GM23338 (cell line): ENCODE results near the gene PTK6. TPM values are rescaled to one million over a fixed set of nuclear protein-coding genes. Genes with fewer than 3 reads are reported as not detected.

ENCODE experiments used
- ATAC-seq: fragments of 200-7000 bp; cut with Tn5 transposase; 3 replicates; pipeline ENCODE4 v1.9.1; 2020
- DNase-seq: peaks from one replicate; pipeline ENCODE4 v3.0.0-alpha.2; 2015; ENCODE audit warnings: low spot score
- H2AFZ ChIP-seq: fragments of 200-600 bp; sonication (generic); 2 replicates; pipeline ENCODE4 v1.8.0; 2016; ENCODE audit warnings: antibody characterized with exemption, mild to moderate bottlenecking, moderate library complexity
- H3F3A ChIP-seq: fragments of 200-600 bp; sonication (generic); replicated peaks from 2 replicates; pipeline ENCODE4 v1.8.0; 2017; ENCODE audit warnings: antibody characterized with exemption, mixed run types, low read depth
- H3K27ac ChIP-seq: fragments of 200-600 bp; sonication (generic); 2 replicates; pipeline ENCODE4 v1.6.1; 2016; ENCODE audit warnings: low read depth
- H3K27me3 ChIP-seq: fragments of 200-600 bp; sonication (generic); 2 replicates; pipeline ENCODE4 v1.8.0; 2016; ENCODE audit warnings: mild to moderate bottlenecking, mixed run types, moderate library complexity; ENCODE audit not compliant: insufficient read depth
- H3K36me3 ChIP-seq: fragments of 200-600 bp; sonication (generic); 2 replicates; pipeline ENCODE4 v1.8.0; 2016; ENCODE audit warnings: mild to moderate bottlenecking; ENCODE audit not compliant: insufficient read depth
- H3K4me1 ChIP-seq: fragments of 200-600 bp; sonication (generic); 2 replicates; pipeline ENCODE4 v1.8.0; 2016; ENCODE audit warnings: mild to moderate bottlenecking, moderate library complexity; ENCODE audit not compliant: insufficient read depth
- H3K4me2 ChIP-seq: fragments of 200-600 bp; sonication (generic); 2 replicates; pipeline ENCODE4 v1.7.1; 2017; ENCODE audit warnings: mixed run types
- H3K4me3 ChIP-seq: fragments of 200-600 bp; sonication (generic); 2 replicates; pipeline ENCODE4 v1.6.1; 2016; ENCODE audit warnings: mixed run types
- H3K79me2 ChIP-seq: fragments of 200-600 bp; sonication (generic); replicated peaks from 2 replicates; pipeline ENCODE4 v1.8.0; 2017; ENCODE audit warnings: mild to moderate bottlenecking; ENCODE audit not compliant: insufficient read depth
- H3K9me2 ChIP-seq: fragments of 200-600 bp; sonication (generic); 2 replicates; pipeline ENCODE4 v1.8.0; 2017; ENCODE audit not compliant: insufficient read depth
- H4K20me1 ChIP-seq: fragments of 200-600 bp; sonication (generic); replicated peaks from 2 replicates; pipeline ENCODE4 v1.8.0; 2017; ENCODE audit warnings: mild to moderate bottlenecking; ENCODE audit not compliant: insufficient read depth
- H3K27ac Mint-ChIP-seq: 2 replicates; pipeline ENCODE4 v1.8.0; 2020; ENCODE audit warnings: inconsistent platforms, mild to moderate bottlenecking, moderate library complexity, mixed read lengths
- H3K27me3 Mint-ChIP-seq: 3 replicates; pipeline ENCODE4 v1.8.0; 2022; ENCODE audit warnings: low read depth, mild to moderate bottlenecking, moderate library complexity, mixed read lengths, inconsistent platforms; ENCODE audit not compliant: insufficient read depth, poor library complexity
- H3K36me3 Mint-ChIP-seq: 3 replicates; pipeline ENCODE4 v1.8.0; 2021; ENCODE audit warnings: low read depth, mild to moderate bottlenecking, inconsistent platforms, moderate library complexity, mixed read lengths
- H3K4me1 Mint-ChIP-seq: 3 replicates; pipeline ENCODE4 v1.8.0; 2020; ENCODE audit warnings: mild to moderate bottlenecking, inconsistent platforms, mixed read lengths
- H3K4me3 Mint-ChIP-seq: 3 replicates; pipeline ENCODE4 v1.8.0; 2021; ENCODE audit warnings: moderate library complexity, mild to moderate bottlenecking, inconsistent platforms, mixed read lengths
- H3K9me3 Mint-ChIP-seq: 3 replicates; pipeline ENCODE4 v1.8.0; 2020; ENCODE audit warnings: moderate library complexity, mild to moderate bottlenecking, inconsistent platforms, mixed read lengths
- CREB1 ChIP-seq: fragments of 250-450 bp; sonication (Bioruptor Pico); IDR thresholded peaks from 2 replicates; pipeline ENCODE4 v1.5.0; 2020; ENCODE audit warnings: low read depth, mild to moderate bottlenecking, moderate library complexity
- EZH2 ChIP-seq: fragments of 200-600 bp; sonication (generic); IDR thresholded peaks from one replicate; pipeline ENCODE4 v1.8.0; 2017; ENCODE audit warnings: antibody characterized with exemption, mild to moderate bottlenecking, low read depth; ENCODE audit not compliant: unreplicated experiment
- JUNB ChIP-seq: IDR thresholded peaks from one replicate; pipeline ENCODE4 v1.6.1; 2016; ENCODE audit warnings: antibody characterized with exemption; ENCODE audit not compliant: unreplicated experiment
- NANOG ChIP-seq: IDR thresholded peaks from 2 replicates; pipeline ENCODE4 v1.6.1; 2016; ENCODE audit warnings: antibody characterized with exemption, borderline replicate concordance
- POLR2AphosphoS5 ChIP-seq: IDR thresholded peaks from 2 replicates; pipeline ENCODE4 v1.6.1; 2016; ENCODE audit warnings: antibody characterized with exemption, low read depth
- ZNF114 ChIP-seq: fragments of 250-450 bp; sonication (Bioruptor Pico); IDR thresholded peaks from 2 replicates; pipeline ENCODE4 v1.5.0; 2020; ENCODE audit warnings: mild to moderate bottlenecking, moderate library complexity
- ZNF331 ChIP-seq: fragments of 250-450 bp; sonication (Bioruptor Pico); IDR thresholded peaks from 2 replicates; pipeline ENCODE4 v1.5.0; 2020; ENCODE audit warnings: low read depth, mild to moderate bottlenecking, moderate library complexity
- polyA plus RNA-seq: library from polyadenylated mRNA; unstranded; fragments of >200 nt; fragmentation: Nextera tagmentation; extraction: Ambion mirVana; gene quantifications from 2 replicates; pipeline ENCODE4 v1.2.1, GENCODE V29; 2016
- total RNA-seq: library from RNA; depleted of rRNA; stranded (reverse); fragments of >200 nt; shearing (Covaris generic); gene quantifications from 2 replicates; pipeline ENCODE4 v1.2.3, GENCODE V29; 2014
- TF ChIP-seq, protein P1 (sequence below): IDR thresholded peaks from 2 replicates; pipeline ENCODE4 v1.6.1; 2016; ENCODE audit warnings: antibody characterized with exemption
- TF ChIP-seq, protein P2 (sequence below), 2 experiments: fragments of 200-600 bp in 1 of 2; sonication (generic) in 1 of 2; conservative IDR thresholded peaks; 2 replicates each; pipeline versions ENCODE4 v1.5.1 to v1.6.1; 2016 to 2017; ENCODE audit warnings: antibody characterized with exemption in 2 of 2, low read depth in 2 of 2, mild to moderate bottlenecking in 2 of 2, moderate library complexity in 1 of 2
- TF ChIP-seq, protein P3 (sequence below): fragments of 250-450 bp; sonication (Bioruptor Pico); IDR thresholded peaks from 2 replicates; pipeline ENCODE4 v1.5.0; 2020; ENCODE audit warnings: mild to moderate bottlenecking, moderate library complexity

PTK6 gene
- total and polyA plus RNA-seq, 2 experiments from 2014 or later, result 0.28 TPM; not detected in 1

DNA sequence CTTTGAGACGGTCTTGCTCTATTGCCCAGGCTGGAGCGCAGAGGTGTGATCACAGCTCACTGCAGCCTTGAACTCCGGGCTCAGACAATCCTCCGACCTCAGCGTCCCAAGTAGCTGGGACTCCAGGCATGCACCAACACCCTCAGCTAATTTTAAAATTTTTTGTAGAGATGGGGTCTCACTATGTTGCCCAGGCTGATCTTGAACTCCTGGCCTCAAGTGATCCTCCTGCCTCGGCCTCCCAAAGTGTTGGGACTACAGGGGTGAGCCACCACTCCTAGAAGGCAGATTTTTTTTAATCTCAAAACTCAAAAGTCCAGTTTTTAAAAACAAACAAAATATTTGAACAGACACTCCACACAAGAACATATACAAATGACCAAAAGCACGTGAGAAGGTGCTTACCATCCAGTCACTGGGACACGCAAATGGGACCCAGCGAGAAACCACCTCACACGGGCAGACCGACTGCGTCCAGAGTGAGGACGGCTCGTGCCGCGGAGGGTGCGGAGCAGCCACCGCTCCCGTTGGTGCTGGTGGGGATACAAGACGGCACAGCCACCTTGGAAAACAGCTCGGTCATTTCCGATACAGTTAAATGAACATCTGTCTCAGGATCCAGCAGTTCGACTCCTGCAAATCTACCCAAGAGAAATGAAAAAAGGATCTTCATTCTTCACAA, 45.3 kb upstream of the PTK6 start:
- TF ChIP-seq, protein P1, sequence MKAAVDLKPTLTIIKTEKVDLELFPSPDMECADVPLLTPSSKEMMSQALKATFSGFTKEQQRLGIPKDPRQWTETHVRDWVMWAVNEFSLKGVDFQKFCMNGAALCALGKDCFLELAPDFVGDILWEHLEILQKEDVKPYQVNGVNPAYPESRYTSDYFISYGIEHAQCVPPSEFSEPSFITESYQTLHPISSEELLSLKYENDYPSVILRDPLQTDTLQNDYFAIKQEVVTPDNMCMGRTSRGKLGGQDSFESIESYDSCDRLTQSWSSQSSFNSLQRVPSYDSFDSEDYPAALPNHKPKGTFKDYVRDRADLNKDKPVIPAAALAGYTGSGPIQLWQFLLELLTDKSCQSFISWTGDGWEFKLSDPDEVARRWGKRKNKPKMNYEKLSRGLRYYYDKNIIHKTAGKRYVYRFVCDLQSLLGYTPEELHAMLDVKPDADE, result no peak
- no peak for TF ChIP-seq POLR2AphosphoS5
- TF ChIP-seq NANOG, result no peak
- TF ChIP-seq, protein P2, sequence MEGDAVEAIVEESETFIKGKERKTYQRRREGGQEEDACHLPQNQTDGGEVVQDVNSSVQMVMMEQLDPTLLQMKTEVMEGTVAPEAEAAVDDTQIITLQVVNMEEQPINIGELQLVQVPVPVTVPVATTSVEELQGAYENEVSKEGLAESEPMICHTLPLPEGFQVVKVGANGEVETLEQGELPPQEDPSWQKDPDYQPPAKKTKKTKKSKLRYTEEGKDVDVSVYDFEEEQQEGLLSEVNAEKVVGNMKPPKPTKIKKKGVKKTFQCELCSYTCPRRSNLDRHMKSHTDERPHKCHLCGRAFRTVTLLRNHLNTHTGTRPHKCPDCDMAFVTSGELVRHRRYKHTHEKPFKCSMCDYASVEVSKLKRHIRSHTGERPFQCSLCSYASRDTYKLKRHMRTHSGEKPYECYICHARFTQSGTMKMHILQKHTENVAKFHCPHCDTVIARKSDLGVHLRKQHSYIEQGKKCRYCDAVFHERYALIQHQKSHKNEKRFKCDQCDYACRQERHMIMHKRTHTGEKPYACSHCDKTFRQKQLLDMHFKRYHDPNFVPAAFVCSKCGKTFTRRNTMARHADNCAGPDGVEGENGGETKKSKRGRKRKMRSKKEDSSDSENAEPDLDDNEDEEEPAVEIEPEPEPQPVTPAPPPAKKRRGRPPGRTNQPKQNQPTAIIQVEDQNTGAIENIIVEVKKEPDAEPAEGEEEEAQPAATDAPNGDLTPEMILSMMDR (conservative IDR thresholded peaks at IDR 0.05; ENCODE audit: low read depth in 2 of 2), result no peak
- TF ChIP-seq JUNB, result no peak
- TF ChIP-seq, protein P3, sequence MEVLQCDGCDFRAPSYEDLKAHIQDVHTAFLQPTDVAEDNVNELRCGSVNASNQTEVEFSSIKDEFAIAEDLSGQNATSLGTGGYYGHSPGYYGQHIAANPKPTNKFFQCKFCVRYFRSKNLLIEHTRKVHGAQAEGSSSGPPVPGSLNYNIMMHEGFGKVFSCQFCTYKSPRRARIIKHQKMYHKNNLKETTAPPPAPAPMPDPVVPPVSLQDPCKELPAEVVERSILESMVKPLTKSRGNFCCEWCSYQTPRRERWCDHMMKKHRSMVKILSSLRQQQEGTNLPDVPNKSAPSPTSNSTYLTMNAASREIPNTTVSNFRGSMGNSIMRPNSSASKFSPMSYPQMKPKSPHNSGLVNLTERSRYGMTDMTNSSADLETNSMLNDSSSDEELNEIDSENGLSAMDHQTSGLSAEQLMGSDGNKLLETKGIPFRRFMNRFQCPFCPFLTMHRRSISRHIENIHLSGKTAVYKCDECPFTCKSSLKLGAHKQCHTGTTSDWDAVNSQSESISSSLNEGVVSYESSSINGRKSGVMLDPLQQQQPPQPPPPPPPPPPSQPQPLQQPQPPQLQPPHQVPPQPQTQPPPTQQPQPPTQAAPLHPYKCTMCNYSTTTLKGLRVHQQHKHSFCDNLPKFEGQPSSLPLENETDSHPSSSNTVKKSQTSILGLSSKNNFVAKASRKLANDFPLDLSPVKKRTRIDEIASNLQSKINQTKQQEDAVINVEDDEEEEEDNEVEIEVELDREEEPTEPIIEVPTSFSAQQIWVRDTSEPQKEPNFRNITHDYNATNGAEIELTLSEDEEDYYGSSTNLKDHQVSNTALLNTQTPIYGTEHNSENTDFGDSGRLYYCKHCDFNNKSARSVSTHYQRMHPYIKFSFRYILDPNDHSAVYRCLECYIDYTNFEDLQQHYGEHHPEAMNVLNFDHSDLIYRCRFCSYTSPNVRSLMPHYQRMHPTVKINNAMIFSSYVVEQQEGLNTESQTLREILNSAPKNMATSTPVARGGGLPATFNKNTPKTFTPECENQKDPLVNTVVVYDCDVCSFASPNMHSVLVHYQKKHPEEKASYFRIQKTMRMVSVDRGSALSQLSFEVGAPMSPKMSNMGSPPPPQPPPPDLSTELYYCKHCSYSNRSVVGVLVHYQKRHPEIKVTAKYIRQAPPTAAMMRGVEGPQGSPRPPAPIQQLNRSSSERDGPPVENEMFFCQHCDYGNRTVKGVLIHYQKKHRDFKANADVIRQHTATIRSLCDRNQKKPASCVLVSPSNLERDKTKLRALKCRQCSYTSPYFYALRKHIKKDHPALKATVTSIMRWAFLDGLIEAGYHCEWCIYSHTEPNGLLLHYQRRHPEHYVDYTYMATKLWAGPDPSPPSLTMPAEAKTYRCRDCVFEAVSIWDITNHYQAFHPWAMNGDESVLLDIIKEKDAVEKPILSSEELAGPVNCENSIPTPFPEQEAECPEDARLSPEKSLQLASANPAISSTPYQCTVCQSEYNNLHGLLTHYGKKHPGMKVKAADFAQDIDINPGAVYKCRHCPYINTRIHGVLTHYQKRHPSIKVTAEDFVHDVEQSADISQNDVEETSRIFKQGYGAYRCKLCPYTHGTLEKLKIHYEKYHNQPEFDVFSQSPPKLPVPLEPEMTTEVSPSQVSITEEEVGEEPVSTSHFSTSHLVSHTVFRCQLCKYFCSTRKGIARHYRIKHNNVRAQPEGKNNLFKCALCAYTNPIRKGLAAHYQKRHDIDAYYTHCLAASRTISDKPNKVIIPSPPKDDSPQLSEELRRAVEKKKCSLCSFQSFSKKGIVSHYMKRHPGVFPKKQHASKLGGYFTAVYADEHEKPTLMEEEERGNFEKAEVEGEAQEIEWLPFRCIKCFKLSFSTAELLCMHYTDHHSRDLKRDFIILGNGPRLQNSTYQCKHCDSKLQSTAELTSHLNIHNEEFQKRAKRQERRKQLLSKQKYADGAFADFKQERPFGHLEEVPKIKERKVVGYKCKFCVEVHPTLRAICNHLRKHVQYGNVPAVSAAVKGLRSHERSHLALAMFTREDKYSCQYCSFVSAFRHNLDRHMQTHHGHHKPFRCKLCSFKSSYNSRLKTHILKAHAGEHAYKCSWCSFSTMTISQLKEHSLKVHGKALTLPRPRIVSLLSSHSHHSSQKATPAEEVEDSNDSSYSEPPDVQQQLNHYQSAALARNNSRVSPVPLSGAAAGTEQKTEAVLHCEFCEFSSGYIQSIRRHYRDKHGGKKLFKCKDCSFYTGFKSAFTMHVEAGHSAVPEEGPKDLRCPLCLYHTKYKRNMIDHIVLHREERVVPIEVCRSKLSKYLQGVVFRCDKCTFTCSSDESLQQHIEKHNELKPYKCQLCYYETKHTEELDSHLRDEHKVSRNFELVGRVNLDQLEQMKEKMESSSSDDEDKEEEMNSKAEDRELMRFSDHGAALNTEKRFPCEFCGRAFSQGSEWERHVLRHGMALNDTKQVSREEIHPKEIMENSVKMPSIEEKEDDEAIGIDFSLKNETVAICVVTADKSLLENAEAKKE (CRISPR knock-in tag), result no peak
- TF ChIP-seq ZNF331, result no peak
- no peak for TF ChIP-seq CREB1
- no peak for TF ChIP-seq ZNF114 (CRISPR knock-in tag)
- no peak for TF ChIP-seq EZH2
- Histone ChIP-seq H3K4me3 (no peak overlapping the region), H3K27ac (0 out of 2 replicates have a peak overlapping the region, but pooled peaks have one; percentile 50), H3K36me3 (no peaks in the 10 kb centered on the region), H4K20me1 (no peaks in the 10 kb centered on the region), H3K4me2 (no peak overlapping the region), H3K9me2 (no peaks in the 10 kb centered on the region), H3K27me3 (no peaks in the 10 kb centered on the region), H3K4me1 (no peaks in the 10 kb centered on the region), H2AFZ (peak overlapping the region; percentile 84; the same call in 1 of the 2 replicates), H3K79me2 (no peaks in the 10 kb centered on the region), H3F3A (no peaks in the 10 kb centered on the region)
- Mint-ChIP-seq H3K4me3 (no peak overlapping the region), H3K36me3 (no peaks in the 10 kb centered on the region), H3K9me3 (no peaks in the 10 kb centered on the region), H3K27me3 (peaks cover 8% of the 10 kb centered on the region), H3K4me1 (no peaks in the 10 kb centered on the region; the same call in 2 of the 3 replicates), H3K27ac (0 out of 2 replicates have a peak overlapping the region, but pooled peaks have one; percentile 3)
- no peak for DNase-seq
- ATAC-seq, result no peak
